ENCODE data around the gene ACY1.

Gene ACY1

DNA sequence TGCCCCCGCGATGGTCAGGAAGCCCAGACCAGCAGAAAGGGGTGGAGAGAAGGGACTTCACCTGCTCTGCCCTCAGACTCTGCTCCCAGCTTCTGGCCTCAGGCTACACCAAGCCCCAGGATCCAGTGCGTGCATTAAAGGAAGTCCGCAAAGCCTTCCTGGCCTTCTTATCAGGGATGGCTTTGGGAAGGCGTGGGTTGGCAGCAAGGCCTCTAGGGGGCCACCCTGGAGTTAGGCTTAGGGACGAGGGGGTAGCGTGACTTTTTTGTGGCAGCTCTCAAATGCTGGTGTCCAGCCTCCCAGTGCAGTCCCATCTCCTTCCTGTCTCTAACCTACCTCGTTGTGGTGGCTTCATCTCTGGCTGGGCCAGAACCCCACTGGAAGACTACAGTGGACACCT lies 31.3 kb downstream of the ACY1 start:
- TF ChIP-seq, protein P1, sequence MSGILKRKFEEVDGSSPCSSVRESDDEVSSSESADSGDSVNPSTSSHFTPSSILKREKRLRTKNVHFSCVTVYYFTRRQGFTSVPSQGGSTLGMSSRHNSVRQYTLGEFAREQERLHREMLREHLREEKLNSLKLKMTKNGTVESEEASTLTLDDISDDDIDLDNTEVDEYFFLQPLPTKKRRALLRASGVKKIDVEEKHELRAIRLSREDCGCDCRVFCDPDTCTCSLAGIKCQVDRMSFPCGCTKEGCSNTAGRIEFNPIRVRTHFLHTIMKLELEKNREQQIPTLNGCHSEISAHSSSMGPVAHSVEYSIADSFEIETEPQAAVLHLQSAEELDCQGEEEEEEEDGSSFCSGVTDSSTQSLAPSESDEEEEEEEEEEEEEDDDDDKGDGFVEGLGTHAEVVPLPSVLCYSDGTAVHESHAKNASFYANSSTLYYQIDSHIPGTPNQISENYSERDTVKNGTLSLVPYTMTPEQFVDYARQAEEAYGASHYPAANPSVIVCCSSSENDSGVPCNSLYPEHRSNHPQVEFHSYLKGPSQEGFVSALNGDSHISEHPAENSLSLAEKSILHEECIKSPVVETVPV (CRISPR knock-in tag; IDR thresholded peaks at IDR 0.05): no peak
- TF ChIP-seq CSDC2 (CRISPR knock-in tag; IDR thresholded peaks at IDR 0.05): no peak
- TF ChIP-seq ESRRG (CRISPR knock-in tag; IDR thresholded peaks at IDR 0.05): no peak
- TF ChIP-seq ZNF70 (CRISPR knock-in tag; IDR thresholded peaks at IDR 0.05): no peak
- TF ChIP-seq BACH2 (CRISPR knock-in tag; IDR thresholded peaks at IDR 0.05; ENCODE audit: borderline replicate concordance): no peak
- no peak for TF ChIP-seq ZNF8 (CRISPR knock-in tag; IDR thresholded peaks at IDR 0.05)
- TF ChIP-seq, protein P2, sequence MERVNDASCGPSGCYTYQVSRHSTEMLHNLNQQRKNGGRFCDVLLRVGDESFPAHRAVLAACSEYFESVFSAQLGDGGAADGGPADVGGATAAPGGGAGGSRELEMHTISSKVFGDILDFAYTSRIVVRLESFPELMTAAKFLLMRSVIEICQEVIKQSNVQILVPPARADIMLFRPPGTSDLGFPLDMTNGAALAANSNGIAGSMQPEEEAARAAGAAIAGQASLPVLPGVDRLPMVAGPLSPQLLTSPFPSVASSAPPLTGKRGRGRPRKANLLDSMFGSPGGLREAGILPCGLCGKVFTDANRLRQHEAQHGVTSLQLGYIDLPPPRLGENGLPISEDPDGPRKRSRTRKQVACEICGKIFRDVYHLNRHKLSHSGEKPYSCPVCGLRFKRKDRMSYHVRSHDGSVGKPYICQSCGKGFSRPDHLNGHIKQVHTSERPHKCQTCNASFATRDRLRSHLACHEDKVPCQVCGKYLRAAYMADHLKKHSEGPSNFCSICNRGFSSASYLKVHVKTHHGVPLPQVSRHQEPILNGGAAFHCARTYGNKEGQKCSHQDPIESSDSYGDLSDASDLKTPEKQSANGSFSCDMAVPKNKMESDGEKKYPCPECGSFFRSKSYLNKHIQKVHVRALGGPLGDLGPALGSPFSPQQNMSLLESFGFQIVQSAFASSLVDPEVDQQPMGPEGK (CRISPR knock-in tag; IDR thresholded peaks at IDR 0.05; ENCODE audit: borderline replicate concordance): no peak
- TF ChIP-seq, protein P3, sequence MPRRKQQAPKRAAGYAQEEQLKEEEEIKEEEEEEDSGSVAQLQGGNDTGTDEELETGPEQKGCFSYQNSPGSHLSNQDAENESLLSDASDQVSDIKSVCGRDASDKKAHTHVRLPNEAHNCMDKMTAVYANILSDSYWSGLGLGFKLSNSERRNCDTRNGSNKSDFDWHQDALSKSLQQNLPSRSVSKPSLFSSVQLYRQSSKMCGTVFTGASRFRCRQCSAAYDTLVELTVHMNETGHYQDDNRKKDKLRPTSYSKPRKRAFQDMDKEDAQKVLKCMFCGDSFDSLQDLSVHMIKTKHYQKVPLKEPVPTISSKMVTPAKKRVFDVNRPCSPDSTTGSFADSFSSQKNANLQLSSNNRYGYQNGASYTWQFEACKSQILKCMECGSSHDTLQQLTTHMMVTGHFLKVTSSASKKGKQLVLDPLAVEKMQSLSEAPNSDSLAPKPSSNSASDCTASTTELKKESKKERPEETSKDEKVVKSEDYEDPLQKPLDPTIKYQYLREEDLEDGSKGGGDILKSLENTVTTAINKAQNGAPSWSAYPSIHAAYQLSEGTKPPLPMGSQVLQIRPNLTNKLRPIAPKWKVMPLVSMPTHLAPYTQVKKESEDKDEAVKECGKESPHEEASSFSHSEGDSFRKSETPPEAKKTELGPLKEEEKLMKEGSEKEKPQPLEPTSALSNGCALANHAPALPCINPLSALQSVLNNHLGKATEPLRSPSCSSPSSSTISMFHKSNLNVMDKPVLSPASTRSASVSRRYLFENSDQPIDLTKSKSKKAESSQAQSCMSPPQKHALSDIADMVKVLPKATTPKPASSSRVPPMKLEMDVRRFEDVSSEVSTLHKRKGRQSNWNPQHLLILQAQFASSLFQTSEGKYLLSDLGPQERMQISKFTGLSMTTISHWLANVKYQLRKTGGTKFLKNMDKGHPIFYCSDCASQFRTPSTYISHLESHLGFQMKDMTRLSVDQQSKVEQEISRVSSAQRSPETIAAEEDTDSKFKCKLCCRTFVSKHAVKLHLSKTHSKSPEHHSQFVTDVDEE (CRISPR knock-in tag; IDR thresholded peaks at IDR 0.05): no peak
- no peak for TF ChIP-seq OSR1 (CRISPR knock-in tag; IDR thresholded peaks at IDR 0.05)
- no peak for TF ChIP-seq PPARA (CRISPR knock-in tag; IDR thresholded peaks at IDR 0.05; ENCODE audit: borderline replicate concordance)
- TF ChIP-seq RARB (CRISPR knock-in tag; IDR thresholded peaks at IDR 0.05): no peak
- no peak for TF ChIP-seq GLIS3 (CRISPR knock-in tag; IDR thresholded peaks at IDR 0.05)
- TF ChIP-seq ZFP30 (CRISPR knock-in tag; IDR thresholded peaks at IDR 0.05): no peak
- TF ChIP-seq TOX (CRISPR knock-in tag; IDR thresholded peaks at IDR 0.05; ENCODE audit: borderline replicate concordance): no peak
- no peak for TF ChIP-seq ZC3H10 (CRISPR knock-in tag; IDR thresholded peaks at IDR 0.05)
- TF ChIP-seq, protein P4, sequence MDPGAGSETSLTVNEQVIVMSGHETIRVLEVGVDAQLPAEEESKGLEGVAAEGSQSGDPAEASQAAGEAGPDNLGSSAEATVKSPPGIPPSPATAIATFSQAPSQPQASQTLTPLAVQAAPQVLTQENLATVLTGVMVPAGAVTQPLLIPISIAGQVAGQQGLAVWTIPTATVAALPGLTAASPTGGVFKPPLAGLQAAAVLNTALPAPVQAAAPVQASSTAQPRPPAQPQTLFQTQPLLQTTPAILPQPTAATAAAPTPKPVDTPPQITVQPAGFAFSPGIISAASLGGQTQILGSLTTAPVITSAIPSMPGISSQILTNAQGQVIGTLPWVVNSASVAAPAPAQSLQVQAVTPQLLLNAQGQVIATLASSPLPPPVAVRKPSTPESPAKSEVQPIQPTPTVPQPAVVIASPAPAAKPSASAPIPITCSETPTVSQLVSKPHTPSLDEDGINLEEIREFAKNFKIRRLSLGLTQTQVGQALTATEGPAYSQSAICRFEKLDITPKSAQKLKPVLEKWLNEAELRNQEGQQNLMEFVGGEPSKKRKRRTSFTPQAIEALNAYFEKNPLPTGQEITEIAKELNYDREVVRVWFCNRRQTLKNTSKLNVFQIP (CRISPR knock-in tag; IDR thresholded peaks at IDR 0.05; ENCODE audit: borderline replicate concordance, low read depth): no peak
- TF ChIP-seq ARNTL (CRISPR knock-in tag; IDR thresholded peaks at IDR 0.05; ENCODE audit: borderline replicate concordance, low read depth): no peak
- no peak for TF ChIP-seq ZFP3 (CRISPR knock-in tag; IDR thresholded peaks at IDR 0.05)
- no peak for TF ChIP-seq SNAI2 (CRISPR knock-in tag; IDR thresholded peaks at IDR 0.05)
- no peak for TF ChIP-seq ZNF565 (CRISPR knock-in tag; conservative IDR thresholded peaks at IDR 0.05; ENCODE audit: low read depth)
- ATAC-seq: peak; percentile 74

DNA sequence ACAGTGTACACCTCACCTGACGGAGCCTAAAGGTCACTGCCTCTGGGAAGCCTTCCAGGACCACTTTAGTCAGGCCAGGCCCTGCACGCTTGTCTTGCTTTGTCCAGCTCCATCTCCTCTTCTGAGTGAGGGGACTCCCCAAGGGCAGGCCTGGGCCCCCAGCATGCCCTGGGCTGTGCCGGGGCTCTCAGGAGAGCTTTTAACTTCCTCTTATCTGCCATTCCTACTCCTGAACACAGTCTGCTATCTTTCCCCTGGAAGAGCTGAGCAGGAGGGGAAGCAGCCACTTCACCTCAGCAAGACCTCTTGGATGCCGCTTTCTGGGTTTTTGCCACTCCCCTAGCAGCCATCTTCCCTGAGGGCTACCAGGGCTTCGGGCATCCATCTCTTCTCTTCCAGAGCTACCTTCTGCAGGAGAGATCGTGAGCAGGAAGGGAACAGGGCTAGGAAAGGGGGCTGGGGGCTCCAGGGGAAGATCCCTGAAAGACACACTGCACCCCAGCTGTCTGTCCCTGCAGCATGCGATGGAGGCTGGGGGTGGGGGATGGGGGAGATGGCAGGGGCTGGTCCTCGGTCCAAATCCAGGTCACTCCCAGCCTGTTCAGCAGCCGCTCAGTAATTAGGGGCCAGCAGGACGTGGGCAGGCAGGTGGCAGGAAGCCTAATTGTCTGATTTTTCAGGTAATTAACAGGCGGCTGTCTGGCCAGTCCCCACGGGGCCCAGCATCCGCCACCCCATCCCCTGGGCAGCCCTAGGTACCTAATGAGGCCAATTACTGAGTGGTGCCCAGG lies 32.3 kb downstream of the ACY1 start:
- no peak for TF ChIP-seq RARB (CRISPR knock-in tag; IDR thresholded peaks at IDR 0.05)
- TF ChIP-seq ISL1 (CRISPR knock-in tag; IDR thresholded peaks at IDR 0.05): no peak
- no peak for TF ChIP-seq ARNTL (CRISPR knock-in tag; IDR thresholded peaks at IDR 0.05; ENCODE audit: borderline replicate concordance, low read depth)
- TF ChIP-seq PPARA (CRISPR knock-in tag; IDR thresholded peaks at IDR 0.05; ENCODE audit: borderline replicate concordance): no peak
- ATAC-seq: no peak

DNA sequence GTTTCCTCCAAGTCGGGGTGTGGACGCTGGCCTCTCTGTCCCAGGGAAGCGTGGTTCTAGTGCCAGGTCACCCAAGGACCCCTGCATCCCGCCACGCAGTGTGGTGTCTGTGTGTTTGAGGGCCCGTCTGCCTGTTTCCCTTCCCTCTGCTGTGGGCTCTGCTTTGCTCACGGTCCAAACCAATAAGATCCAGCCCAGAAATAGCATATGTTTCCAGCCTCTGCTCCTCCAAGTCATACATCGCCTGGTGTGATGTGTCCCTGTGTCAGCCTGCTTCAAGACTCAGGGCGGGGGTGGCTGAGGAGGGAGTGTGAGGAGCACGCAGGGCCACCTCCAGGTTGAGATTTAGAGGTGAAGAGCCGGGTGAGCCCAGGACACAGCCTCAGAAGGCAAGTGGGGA lies 34.3 kb downstream of the ACY1 start:
- ATAC-seq: no peak
- TF ChIP-seq GLIS3 (CRISPR knock-in tag; IDR thresholded peaks at IDR 0.05) (no peak), ZC3H10 (CRISPR knock-in tag; IDR thresholded peaks at IDR 0.05) (no peak), ZNF565 (CRISPR knock-in tag; conservative IDR thresholded peaks at IDR 0.05; ENCODE audit: low read depth) (no peak), TOX (CRISPR knock-in tag; IDR thresholded peaks at IDR 0.05; ENCODE audit: borderline replicate concordance) (no peak), ISL1 (CRISPR knock-in tag; IDR thresholded peaks at IDR 0.05) (no peak), ZNF8 (CRISPR knock-in tag; IDR thresholded peaks at IDR 0.05) (no peak), ARNTL (CRISPR knock-in tag; IDR thresholded peaks at IDR 0.05; ENCODE audit: borderline replicate concordance, low read depth) (no peak)
- TF ChIP-seq, protein P4 (CRISPR knock-in tag; IDR thresholded peaks at IDR 0.05; ENCODE audit: borderline replicate concordance, low read depth): no peak
- TF ChIP-seq, protein P1 (CRISPR knock-in tag; IDR thresholded peaks at IDR 0.05): no peak
